ENCODE measurements around the gene DCHS2.

Gene DCHS2

DNA sequence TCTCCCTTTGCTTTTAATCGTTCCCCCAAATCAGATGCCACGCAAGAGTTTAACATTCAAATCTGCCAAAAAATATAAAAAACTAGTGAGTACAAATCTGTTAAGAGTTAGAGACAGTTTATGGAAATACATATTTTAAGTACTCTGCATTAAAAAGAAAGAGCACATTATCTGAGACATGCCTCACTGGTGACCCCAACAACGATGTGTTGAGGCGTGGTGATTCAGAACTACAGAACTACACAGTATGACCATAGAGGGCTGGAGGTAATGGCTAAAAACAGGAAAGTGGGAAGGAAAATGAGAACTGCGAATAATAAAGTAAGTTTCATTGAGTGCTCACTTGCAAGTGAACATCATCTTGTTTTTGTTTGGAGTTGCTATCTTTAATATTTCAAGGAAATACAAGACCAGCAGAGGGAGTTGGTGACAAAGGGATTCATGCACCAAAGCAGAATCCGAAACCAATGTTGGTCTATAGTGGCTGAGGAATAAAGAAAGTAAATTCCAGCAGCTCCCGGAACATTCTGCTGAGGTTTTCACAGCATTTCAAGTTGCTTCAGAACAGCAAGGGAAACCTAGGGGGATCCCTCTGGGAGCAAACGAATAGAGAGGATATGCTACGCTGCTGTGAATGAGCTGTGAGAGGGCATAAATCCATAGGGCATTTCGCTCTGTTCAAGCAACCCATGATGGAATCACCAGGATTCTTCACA lies 92.2 kb downstream of the DCHS2 start:
- H3K9ac ChIP-seq (ENCODE audit: low read depth, low read length) = no peak overlapping the region
- DNase-seq (no peak), ATAC-seq (ENCODE audit: insufficient read depth, low read depth) (no peak)
- no peaks in the 10 kb centered on the region for H3K36me3 ChIP-seq (ENCODE audit: insufficient read depth, low read length)
- H3K9me3 ChIP-seq (ENCODE audit: insufficient read depth, low read length, severe bottlenecking) = no peaks in the 10 kb centered on the region
- H3K4me2 ChIP-seq (ENCODE audit: insufficient read depth, low read length) = no peak overlapping the region
- no peak for TF ChIP-seq EZH2 (IDR thresholded peaks at IDR 0.05; ENCODE audit: borderline replicate concordance, low read depth, low read length, severe bottlenecking)
- TF ChIP-seq, protein P1, sequence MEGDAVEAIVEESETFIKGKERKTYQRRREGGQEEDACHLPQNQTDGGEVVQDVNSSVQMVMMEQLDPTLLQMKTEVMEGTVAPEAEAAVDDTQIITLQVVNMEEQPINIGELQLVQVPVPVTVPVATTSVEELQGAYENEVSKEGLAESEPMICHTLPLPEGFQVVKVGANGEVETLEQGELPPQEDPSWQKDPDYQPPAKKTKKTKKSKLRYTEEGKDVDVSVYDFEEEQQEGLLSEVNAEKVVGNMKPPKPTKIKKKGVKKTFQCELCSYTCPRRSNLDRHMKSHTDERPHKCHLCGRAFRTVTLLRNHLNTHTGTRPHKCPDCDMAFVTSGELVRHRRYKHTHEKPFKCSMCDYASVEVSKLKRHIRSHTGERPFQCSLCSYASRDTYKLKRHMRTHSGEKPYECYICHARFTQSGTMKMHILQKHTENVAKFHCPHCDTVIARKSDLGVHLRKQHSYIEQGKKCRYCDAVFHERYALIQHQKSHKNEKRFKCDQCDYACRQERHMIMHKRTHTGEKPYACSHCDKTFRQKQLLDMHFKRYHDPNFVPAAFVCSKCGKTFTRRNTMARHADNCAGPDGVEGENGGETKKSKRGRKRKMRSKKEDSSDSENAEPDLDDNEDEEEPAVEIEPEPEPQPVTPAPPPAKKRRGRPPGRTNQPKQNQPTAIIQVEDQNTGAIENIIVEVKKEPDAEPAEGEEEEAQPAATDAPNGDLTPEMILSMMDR (IDR thresholded peaks at IDR 0.05; ENCODE audit: borderline replicate concordance, extremely low read depth, low read length, poor library complexity, severe bottlenecking) = no peak
- H3K27me3 ChIP-seq (ENCODE audit: insufficient read depth, low read length, poor library complexity) = peaks cover 3% of the 10 kb centered on the region
- no peak overlapping the region for H3K4me3 ChIP-seq (ENCODE audit: low read depth in 1 of 2, low read length in 2 of 2)
- H4K20me1 ChIP-seq (ENCODE audit: insufficient read depth, low read length) = no peaks in the 10 kb centered on the region
- H3K4me1 ChIP-seq (ENCODE audit: insufficient read depth, low read length) = no peaks in the 10 kb centered on the region
- H3K27ac ChIP-seq (ENCODE audit: low read length) = no peak overlapping the region
- H2AFZ ChIP-seq (ENCODE audit: low read depth, low read length) = no peak overlapping the region
- H3K79me2 ChIP-seq (ENCODE audit: insufficient read depth, low read length) = no peaks in the 10 kb centered on the region

DNA sequence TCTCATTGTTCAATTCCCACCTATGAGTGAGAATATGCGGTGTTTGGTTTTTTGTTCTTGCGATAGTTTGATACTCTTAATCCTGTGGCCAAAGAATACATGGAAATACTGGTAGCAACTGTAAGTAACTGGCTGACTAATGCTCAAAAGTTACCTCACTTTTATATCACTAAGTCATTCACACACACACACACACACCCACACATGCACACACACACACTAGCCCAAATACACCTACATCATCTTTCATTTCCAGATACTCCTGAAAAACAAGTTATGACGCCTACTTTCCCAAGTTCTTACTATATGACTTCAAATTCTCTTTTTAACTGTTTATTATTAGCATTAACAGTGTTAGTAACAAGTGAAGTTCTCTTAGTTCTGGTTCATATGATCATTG lies 101.3 kb downstream of the DCHS2 start:
- H3K27me3 ChIP-seq (ENCODE audit: insufficient read depth, low read length, poor library complexity) = peaks cover 3% of the 10 kb centered on the region
- no peak overlapping the region for H3K27ac ChIP-seq (ENCODE audit: low read length)
- no peaks in the 10 kb centered on the region for H4K20me1 ChIP-seq (ENCODE audit: insufficient read depth, low read length)
- ATAC-seq (ENCODE audit: insufficient read depth, low read depth) = no peak
- H3K4me1 ChIP-seq (ENCODE audit: insufficient read depth, low read length) = no peaks in the 10 kb centered on the region
- no peak overlapping the region for H3K9ac ChIP-seq (ENCODE audit: low read depth, low read length)
- H3K36me3 ChIP-seq (ENCODE audit: insufficient read depth, low read length) = no peaks in the 10 kb centered on the region
- H3K79me2 ChIP-seq (ENCODE audit: insufficient read depth, low read length) = no peaks in the 10 kb centered on the region
- H2AFZ ChIP-seq (ENCODE audit: low read depth, low read length) = no peak overlapping the region
- H3K4me3 ChIP-seq (ENCODE audit: low read depth in 1 of 2, low read length in 2 of 2) = no peak overlapping the region
- TF ChIP-seq, protein P1 (IDR thresholded peaks at IDR 0.05; ENCODE audit: borderline replicate concordance, extremely low read depth, low read length, poor library complexity, severe bottlenecking) = no peak
- no peak for TF ChIP-seq EZH2 (IDR thresholded peaks at IDR 0.05; ENCODE audit: borderline replicate concordance, low read depth, low read length, severe bottlenecking)
- H3K9me3 ChIP-seq (ENCODE audit: insufficient read depth, low read length, severe bottlenecking) = no peaks in the 10 kb centered on the region
- no peak overlapping the region for H3K4me2 ChIP-seq (ENCODE audit: insufficient read depth, low read length)
- no peak for DNase-seq

DNA sequence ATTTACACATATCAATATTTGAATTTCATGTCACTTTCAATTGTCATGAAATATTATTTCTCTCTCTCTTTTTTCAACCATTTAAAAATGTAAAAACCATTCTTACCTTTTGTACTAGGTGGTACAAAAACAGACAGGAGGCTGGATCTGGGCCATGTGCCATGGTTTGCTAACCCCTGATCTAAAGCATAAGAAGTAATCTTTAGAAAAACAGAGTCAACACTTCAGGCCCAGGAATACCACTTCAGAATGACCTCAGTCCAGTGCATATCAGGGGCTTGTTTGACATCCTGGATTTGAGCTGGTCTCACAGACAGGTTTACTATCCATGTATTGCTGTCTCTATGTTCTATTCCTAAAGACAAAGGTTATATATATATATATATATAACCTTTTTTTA lies 102.5 kb downstream of the DCHS2 start:
- Histone ChIP-seq H4K20me1 (ENCODE audit: insufficient read depth, low read length) (no peaks in the 10 kb centered on the region), H3K4me1 (ENCODE audit: insufficient read depth, low read length) (no peaks in the 10 kb centered on the region)
- ATAC-seq (ENCODE audit: insufficient read depth, low read depth) = no peak

More for the DNA sequence above, 102.5 kb downstream of the DCHS2 start:
- Histone ChIP-seq H3K79me2 (ENCODE audit: insufficient read depth, low read length) (no peaks in the 10 kb centered on the region), H3K9ac (ENCODE audit: low read depth, low read length) (no peak overlapping the region), H3K4me2 (ENCODE audit: insufficient read depth, low read length) (no peak overlapping the region), H3K27me3 (ENCODE audit: insufficient read depth, low read length, poor library complexity) (no peaks in the 10 kb centered on the region), H2AFZ (ENCODE audit: low read depth, low read length) (no peak overlapping the region), H3K4me3 (ENCODE audit: low read depth in 1 of 2, low read length in 2 of 2) (no peak overlapping the region), H3K27ac (ENCODE audit: low read length) (no peak overlapping the region), H3K36me3 (ENCODE audit: insufficient read depth, low read length) (no peaks in the 10 kb centered on the region), H3K9me3 (ENCODE audit: insufficient read depth, low read length, severe bottlenecking) (no peaks in the 10 kb centered on the region)
- no peak for DNase-seq
- TF ChIP-seq, protein P1 (IDR thresholded peaks at IDR 0.05; ENCODE audit: borderline replicate concordance, extremely low read depth, low read length, poor library complexity, severe bottlenecking) = no peak
- TF ChIP-seq EZH2 (IDR thresholded peaks at IDR 0.05; ENCODE audit: borderline replicate concordance, low read depth, low read length, severe bottlenecking) = no peak
